ENCODE results near the gene TGFBR3L.

The TGFBR3L gene

GRCh38 chr19:7900401-7900870, 14.2 kb upstream of the TGFBR3L start:
- TF ChIP-seq CTCF (IDR thresholded peaks at IDR 0.05; ENCODE audit: borderline replicate concordance, insufficient read depth, low read depth, low read length), result no peak
- no peak overlapping the region for H3K4me3 ChIP-seq (ENCODE audit: low read depth, low read length)

GRCh38 chr19:7900931-7901330, 13.7 kb upstream of the TGFBR3L start:
- H3K4me3 ChIP-seq (ENCODE audit: low read depth, low read length), result no peak overlapping the region
- TF ChIP-seq CTCF (IDR thresholded peaks at IDR 0.05; ENCODE audit: borderline replicate concordance, insufficient read depth, low read depth, low read length), result no peak

- no peak overlapping the region for H3K4me3 ChIP-seq (ENCODE audit: low read depth, low read length)
- no peak for TF ChIP-seq CTCF (IDR thresholded peaks at IDR 0.05; ENCODE audit: borderline replicate concordance, insufficient read depth, low read depth, low read length)
These were observed 13.3 kb upstream of the TGFBR3L start for GRCh38 chr19:7901337-7901736.

GRCh38 chr19:7902796-7903243, 11.8 kb upstream of the TGFBR3L start:
- TF ChIP-seq CTCF (IDR thresholded peaks at IDR 0.05; ENCODE audit: borderline replicate concordance, insufficient read depth, low read depth, low read length), result no peak
- H3K4me3 ChIP-seq (ENCODE audit: low read depth, low read length), result peak overlapping the region; percentile 60

- TF ChIP-seq CTCF (IDR thresholded peaks at IDR 0.05; ENCODE audit: borderline replicate concordance, insufficient read depth, low read depth, low read length), result peak; percentile 62
These were observed 11.2 kb upstream of the TGFBR3L start, which contains the start of gene MAP2K7 for GRCh38 chr19:7903244-7904073. MAP2K7 (plus strand) TSS chr19:7903877; CDS start chr19:7903945, 68 bp downstream.

GRCh38 chr19:7904074-7905020, 10.3 kb upstream of the TGFBR3L start:
- no peak for TF ChIP-seq CTCF (IDR thresholded peaks at IDR 0.05; ENCODE audit: borderline replicate concordance, insufficient read depth, low read depth, low read length)
- H3K4me3 ChIP-seq (ENCODE audit: low read depth, low read length), result peak overlapping the region; percentile 82

More at GRCh38 chr19:7903244-7904073, 11.2 kb upstream of the TGFBR3L start, which contains the start of gene MAP2K7:
- peak within 1 kb of the TSS; percentile 82 for H3K4me3 ChIP-seq (ENCODE audit: low read depth, low read length)
